Activated CD4-positive, CD25-positive, alpha-beta regulatory T cell treated with anti-CD3 and anti-CD28 coated beads, Interleukin-2, amount 50 U/mL, for 16 hours (primary cell): Measurements from ENCODE around the gene BTBD9.

Experiments
- DNase-seq: peaks from one replicate; pipeline ENCODE4 v3.0.0-alpha.2; 2020; ENCODE audit warnings: low read depth, low spot score

Gene BTBD9

DNA sequence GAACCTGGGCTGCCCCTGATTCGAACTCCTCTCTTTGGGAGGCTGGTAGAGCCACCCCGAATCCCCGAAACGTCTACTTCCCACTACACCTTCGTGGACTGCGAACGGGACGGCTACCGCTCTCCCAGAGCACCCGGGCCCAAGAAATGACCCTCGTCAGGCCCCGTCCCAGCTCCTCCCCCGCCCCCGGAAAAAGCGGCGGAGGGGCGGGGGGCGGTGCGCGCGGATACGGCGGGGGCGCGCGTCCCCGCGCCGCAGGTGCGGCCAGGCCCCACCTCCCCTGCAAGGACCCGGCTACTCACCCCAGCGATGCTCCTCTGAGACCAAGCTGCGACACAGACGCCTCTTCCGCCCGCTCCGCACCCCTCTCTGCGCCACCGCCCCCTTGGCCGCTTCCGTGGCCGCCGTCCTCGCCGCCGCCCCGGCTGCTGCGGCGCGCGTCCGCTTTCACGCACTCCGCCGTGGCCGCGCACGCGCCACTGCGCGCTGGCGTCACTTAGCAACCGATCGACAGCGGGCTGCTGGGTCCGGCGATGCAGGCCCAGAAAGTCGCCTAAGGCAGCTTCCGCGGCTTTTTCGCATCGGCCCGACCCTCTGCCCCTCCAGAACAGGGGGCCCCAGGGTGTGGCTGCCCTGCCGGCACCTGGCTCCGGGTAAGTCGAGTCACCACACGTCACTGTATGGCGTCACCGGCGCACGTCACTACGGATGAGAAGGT lies at the start of gene BTBD9:
BTBD9 (minus strand) TSS at position 432 of the 718 bp plus-strand sequence.
- DNase-seq = peak; percentile 65

- no peak for DNase-seq
Observed at GRCh38 chr6:38688579-38689087, 48.9 kb upstream of the BTBD9 start.

- no peak for DNase-seq
Observed at GRCh38 chr6:38687549-38687948, 47.8 kb upstream of the BTBD9 start.

- no peak for DNase-seq
Observed at GRCh38 chr6:38687043-38687353, 47.3 kb upstream of the BTBD9 start.

DNA sequence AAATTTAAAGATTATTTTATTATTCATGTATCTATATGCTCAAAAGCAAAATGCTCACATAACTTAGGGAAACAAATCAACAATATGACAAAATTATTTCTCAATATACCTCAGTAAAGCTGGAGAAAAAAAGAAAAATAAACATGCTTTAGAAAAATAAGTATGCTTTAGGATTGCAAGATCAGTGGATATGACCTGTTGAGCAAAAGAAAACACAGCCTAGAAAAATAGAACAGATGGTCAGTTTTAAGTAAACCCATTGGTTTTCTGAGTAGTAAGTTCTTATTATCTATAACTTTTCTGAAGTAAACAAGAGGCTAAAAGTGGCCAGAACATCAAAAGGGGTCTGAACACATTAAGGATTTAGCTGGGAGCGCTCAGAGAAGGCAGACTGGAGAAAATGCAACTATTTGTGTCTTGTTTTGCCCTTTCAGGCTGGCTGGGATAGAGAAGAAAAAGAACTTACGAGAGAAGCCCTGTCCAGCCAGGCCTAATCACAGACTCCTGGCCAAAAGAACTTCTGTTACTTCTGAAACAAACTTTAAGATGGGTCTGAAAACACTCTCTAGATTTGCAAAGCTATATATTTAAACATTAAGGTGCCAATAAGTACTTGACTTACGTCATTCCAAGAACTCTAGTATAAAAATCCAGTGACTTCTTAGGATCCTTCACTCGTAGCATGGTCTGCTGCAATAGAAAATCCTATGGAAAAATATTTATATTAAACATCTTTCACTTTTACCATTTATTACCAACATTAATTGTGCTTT lies 46.7 kb upstream of the BTBD9 start:
- no peak for DNase-seq

DNA sequence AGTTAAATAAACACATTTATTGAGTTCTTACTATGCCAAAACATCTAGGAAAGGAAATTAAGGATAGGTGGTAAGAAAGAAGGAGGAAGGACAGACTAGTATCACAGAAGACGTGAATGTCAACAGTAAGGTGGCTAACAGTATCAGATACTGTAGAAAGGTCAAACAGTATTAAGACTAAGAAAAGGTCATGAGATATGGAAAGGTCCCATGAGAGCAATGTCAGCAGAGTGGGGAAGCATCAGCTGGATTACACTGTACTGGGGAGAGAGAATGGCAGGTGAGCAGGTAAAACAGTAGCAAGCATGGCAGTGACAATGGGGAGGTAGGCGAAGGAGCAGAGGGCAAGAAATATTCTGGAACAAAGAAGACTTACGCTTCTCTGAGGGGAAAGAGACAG lies 45.2 kb upstream of the BTBD9 start:
- no peak for DNase-seq

- no peak for DNase-seq
Observed at GRCh38 chr6:38684237-38684636, 44.5 kb upstream of the BTBD9 start.

- no peak for DNase-seq
Observed at GRCh38 chr6:38681850-38682249, 42.1 kb upstream of the BTBD9 start.

- DNase-seq = no peak
Observed at GRCh38 chr6:38679668-38680067, 39.9 kb upstream of the BTBD9 start.

DNA sequence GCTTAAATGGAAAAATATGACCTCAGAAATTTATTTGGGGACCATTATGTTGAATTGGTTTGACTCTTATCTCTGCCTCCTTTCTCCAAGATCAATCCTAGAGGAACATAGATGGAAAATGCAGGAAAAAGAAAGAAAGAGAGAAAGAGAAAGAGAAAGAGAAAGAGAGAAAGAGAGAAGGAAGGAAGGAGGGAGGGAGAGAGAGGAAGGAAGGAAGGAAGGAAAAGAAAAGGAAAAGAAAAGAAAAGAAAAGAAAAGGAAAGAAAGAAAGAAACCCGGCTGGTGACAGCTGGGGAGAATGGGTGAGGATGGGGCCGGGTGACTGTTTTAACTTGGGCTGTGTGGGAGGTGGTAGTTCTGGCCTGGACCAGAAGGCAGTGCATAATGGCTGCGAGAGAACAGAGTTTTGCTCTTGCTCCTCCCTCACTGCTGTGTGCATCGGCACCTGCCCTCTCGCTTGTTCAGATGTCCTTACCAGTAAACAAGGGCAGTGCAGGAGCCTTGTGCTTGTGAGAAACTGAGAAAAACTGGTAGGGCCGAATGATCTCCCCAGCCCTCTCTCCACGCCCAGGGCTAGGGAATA lies 38.5 kb upstream of the BTBD9 start:
- no peak for DNase-seq

DNA sequence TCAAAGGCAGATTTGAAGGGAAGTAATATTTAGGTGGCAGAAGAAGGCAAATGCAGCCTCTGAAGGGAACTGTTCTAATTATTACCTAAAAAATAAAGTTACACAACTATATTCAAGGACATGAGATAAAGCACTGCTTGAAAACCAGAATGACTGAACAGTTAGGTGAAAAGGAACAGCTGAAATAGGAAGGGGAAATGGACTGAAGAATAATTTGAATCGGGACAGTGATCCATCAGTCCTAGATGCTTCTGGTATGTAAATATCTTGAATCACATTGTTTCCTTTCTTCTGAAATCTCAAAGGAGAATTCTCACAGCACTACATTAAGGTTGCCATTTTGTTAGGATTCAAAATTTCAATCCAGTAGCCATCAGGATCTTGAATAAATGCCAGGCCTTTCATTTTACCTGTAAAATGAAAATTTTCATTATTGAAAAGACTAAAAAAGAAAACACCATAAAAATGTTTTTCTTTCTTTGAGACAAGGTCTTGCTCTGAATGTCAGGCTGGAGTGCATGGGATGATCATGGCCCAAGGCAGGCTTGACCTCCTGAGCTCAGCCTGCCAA lies 37.3 kb upstream of the BTBD9 start:
- DNase-seq = no peak

DNA sequence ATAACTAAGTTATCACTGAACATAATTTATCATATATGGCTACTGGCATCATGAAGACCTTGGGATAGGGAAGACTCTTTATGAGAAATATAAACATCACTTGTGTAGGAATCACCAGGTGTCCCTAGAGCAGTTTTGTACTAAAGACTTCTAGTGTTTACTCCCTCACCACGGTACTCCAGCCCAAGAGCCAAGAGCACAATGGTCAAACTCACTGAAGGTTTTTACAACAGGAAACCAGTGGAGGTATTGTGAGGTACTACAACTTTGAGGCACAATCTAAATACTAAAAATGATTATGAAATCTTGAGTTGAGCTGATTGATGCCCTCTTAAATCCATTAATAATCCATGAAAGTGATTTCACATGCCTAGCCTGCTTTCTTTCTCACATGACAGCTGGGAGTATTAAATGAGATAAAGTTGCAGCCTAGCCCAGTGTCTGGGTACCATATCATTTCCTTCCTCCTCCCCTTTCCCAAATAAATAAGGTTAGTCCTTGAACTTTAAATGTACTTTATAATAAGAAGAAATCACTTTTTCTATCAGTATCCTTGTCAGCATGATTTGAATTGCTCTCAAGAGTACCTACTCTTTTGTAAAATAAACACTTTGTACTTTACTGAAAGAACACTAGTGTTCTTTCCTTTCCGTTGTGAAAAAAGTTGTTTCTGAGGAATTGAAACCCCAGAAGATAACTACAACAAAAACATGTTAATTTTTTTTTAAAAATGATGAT lies 36.7 kb upstream of the BTBD9 start:
- DNase-seq = no peak

DNA sequence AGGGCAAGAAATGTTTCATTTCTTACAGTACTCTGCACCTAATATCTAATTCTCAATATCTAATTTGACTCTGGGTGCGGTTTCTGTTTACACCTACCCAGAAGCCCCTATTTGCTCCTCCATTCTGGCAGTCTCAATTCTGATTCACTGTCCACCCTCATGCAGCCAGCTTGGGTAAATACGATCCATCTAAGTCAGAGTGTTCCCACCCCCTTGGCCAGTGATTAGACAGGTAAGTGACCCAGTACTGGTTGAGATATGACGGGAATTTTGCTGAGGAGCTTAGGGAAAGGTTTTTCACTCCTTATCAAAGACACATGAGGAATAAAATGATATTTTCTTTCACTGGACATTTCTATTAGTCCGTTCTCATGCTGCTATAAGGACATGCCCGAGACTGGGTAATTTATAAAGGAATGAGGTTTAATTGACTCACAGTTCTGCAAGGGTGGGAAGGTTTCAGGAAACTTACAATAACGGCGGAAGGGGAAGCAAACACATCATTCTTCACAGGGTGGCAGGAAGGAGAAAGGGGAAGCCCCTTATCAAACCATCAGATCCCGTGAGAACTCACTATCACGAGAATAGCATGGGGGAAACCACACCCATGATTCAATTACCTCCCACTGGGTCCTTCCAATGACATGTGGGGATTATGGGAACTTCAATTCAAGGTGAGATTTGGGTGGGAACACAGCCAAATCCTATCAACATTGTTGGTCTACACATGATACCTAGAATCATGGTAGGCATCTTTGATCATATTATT lies 33.9 kb upstream of the BTBD9 start:
- DNase-seq = no peak

GRCh38 chr6:38671885-38672467 lies 32.2 kb upstream of the BTBD9 start:
- peak; percentile 14 for DNase-seq

DNA sequence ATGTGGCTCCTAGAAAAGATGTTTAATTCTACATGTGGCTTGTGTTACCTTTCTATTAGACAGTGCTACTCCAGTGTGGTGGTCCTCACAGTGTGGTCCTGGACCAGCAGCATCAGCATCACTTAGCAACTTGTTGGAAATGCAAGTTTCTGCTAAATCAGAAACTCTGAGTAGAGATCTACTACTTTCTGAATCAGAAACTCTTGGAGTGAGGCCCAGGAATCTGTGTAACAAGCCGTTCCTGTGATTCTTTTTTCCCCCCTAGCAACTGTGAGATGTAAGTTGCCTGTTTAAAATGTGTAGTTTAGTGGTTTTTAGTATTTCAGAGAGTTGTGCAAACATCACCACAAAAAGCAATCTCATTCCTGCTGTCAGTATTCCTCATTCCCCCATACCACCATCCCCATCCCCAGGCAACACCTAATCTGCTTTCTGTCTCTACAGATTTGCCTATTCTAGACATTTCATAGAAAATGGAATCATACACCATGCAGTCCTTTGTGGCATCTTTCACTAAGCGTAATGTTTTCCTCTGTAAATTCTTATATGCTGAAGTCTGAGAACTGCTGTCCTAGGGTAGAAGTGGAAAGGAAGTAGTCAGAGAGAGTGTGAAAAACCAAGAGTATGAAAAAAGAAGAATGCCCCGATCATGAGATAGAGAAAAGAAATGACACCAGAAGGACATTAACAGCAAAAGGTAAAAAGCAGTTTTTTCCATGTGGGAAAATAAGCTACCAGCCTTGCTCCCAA lies 18.9 kb upstream of the BTBD9 start:
- no peak for DNase-seq

GRCh38 chr6:38656896-38657295 lies 17.2 kb upstream of the BTBD9 start:
- no peak for DNase-seq

DNA sequence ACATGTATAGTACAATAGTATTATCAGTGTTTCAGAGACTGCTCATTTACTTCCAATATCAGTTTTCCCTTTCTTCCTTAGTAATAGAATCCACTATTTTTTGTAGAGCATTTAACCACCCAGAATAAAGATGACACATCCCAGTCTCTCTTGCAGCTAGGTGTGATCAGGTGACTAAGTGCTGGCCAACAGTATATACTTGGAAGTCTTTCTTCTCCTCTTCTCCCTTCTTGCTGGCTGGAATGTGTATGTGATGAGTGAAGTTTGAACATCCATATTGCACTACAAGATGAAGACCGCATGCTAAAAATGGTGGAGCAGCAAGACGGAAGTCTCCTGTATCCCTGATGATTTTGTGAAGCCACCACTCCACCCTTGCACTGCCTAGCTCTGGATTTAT lies 14.5 kb upstream of the BTBD9 start:
- no peak for DNase-seq

DNA sequence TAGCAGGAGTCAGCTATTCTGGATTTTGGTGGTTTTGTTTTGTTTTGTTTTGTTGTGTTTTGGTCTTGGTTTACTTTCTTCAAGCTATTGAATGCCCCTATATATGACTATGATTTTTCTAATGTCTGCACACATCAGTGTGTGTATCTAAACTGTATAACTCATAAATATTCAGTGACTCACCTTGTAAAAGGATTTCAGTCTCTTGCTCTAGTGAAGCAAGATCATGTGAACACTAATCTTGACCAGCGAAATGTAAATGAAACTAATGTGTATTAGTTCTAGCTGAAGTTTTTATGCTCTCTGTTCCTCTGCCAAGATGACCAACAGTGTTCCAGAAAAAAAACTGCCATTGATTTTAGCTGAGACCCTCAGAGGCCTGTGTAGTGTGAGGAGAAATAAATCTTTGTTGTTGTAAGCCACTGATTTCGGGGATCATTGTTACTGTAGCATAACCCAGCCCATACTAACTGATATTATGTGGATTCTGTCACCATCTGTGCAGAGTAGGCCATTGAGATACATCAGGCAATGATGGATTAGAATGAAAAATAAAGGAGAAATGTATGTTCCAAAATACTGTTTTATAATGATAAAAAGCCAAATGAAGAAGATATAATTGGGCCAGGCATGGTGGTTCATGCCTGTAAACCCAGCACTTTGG lies 11.5 kb upstream of the BTBD9 start:
- DNase-seq = no peak

GRCh38 chr6:38650207-38650752 lies 10.6 kb upstream of the BTBD9 start:
- DNase-seq = no peak
